Measurements from ENCODE around the gene TRAPPC3. TPM values are rescaled to one million over a fixed set of nuclear protein-coding genes. Genes with fewer than 3 reads are reported as not detected.

The TRAPPC3 gene
- total RNA-seq, 3 donors from 2014 or later (not counting 1 experiment from before 2014, with no cell fraction given): 28.0 to 34.7 (median 34.3) TPM

- Mint-ChIP-seq H3K4me3 (no peak overlapping the region), H3K4me1 (peaks cover 6 to 15% of the 10 kb centered on the region in 2 donors), H3K9me3 (no peaks in the 10 kb centered on the region), H3K27me3 (ENCODE audit: low read depth in 2 of 2) (peaks cover 21 to 23% of the 10 kb centered on the region in 2 donors), H3K27ac (no peak overlapping the region), H3K36me3 (no peaks in the 10 kb centered on the region)
- no peaks in the 10 kb centered on the region for H3K9me3 ChIP-seq (ENCODE audit: control insufficient read depth, insufficient read depth, low read length)
- intact Hi-C loops (cut with micrococcal nuclease): no loop called here
- 77% methylated on average over 9 of the region's 9 CpGs for WGBS (ENCODE audit: insufficient coverage)
- DNase-seq: no peak
- H3K27me3 ChIP-seq (ENCODE audit: control insufficient read depth, insufficient read depth, low read length): peaks cover 4% of the 10 kb centered on the region
- H3K36me3 ChIP-seq (ENCODE audit: control insufficient read depth, insufficient read depth, low read length): no peaks in the 10 kb centered on the region
- no peak for TF ChIP-seq CTCF (IDR thresholded peaks at IDR 0.05)
- H3K4me1 ChIP-seq (ENCODE audit: control insufficient read depth, insufficient read depth, low read length): peaks cover 26% of the 10 kb centered on the region
- H3K27ac ChIP-seq (ENCODE audit: low read length): no peak overlapping the region
- no peak for ATAC-seq
- H3K4me3 ChIP-seq (ENCODE audit: low read length): no peak overlapping the region
Observed at GRCh38 chr1:36119456-36119855, 29.8 kb downstream of the TRAPPC3 start.

DNA sequence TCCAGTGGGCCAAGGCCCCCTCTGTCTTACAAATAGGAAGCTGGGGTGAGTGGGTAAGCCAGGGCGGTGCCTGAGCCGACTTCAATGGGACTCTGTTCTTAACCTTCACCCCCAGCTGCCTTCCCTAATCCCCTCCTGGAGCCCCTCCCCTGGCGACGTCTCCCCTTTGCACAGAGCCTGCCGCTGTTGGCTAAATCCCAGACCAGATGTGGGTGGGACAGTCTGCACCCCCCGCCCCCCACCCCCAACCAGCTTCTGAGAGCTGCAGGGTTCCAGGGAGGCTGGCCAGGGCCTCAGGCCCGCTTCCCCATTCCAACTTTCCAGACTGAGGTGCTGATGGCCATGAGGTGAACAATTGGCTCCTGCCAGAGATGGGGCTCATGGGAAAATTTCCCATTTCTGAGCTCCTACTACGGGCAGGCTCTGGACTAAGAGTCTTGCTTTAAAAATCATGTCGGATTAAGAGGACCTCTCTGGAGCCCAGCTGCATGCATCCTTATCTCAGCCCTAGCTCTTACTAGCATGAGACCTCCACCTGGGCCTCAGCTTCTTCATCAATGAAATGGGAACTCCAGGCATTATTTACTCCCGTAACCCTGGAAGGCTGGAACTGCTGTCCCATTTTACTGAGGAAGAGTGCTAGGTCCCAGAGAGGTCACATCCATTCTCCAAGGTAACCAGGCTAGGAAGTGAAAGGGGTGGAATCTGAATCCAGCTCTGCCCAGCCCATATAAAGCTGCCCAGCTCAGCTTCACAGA, 30.7 kb downstream of the TRAPPC3 start:
- Mint-ChIP-seq H3K27ac (no peak overlapping the region), H3K27me3 (ENCODE audit: low read depth in 2 of 2) (peaks cover 19% of the 10 kb centered on the region in 2 donors), H3K36me3 (no peaks in the 10 kb centered on the region), H3K9me3 (no peaks in the 10 kb centered on the region), H3K4me1 (peaks cover 5 to 9% of the 10 kb centered on the region in 2 donors), H3K4me3 (no peak overlapping the region)
- DNase-seq (no peak), ATAC-seq (no peak)
- no peak overlapping the region for H3K27ac ChIP-seq (ENCODE audit: low read length)
- WGBS (ENCODE audit: insufficient coverage): 85% methylated on average over 9 of the region's 10 CpGs
- no peak overlapping the region for H3K4me3 ChIP-seq (ENCODE audit: low read length)
- H3K4me1 ChIP-seq (ENCODE audit: control insufficient read depth, insufficient read depth, low read length): peaks cover 17% of the 10 kb centered on the region
- intact Hi-C loops (cut with micrococcal nuclease): no loop called here
- TF ChIP-seq CTCF (IDR thresholded peaks at IDR 0.05): no peak
- no peaks in the 10 kb centered on the region for H3K36me3 ChIP-seq (ENCODE audit: control insufficient read depth, insufficient read depth, low read length)
- H3K27me3 ChIP-seq (ENCODE audit: control insufficient read depth, insufficient read depth, low read length): no peaks in the 10 kb centered on the region
- H3K9me3 ChIP-seq (ENCODE audit: control insufficient read depth, insufficient read depth, low read length): no peaks in the 10 kb centered on the region

- H3K27me3 ChIP-seq (ENCODE audit: control insufficient read depth, insufficient read depth, low read length): no peaks in the 10 kb centered on the region
- H3K4me3 ChIP-seq (ENCODE audit: low read length): no peak overlapping the region
- intact Hi-C loops (cut with micrococcal nuclease): no loop called here
- H3K27ac Mint-ChIP-seq: no peak overlapping the region
- ATAC-seq (no peak), DNase-seq (no peak)
- 94% methylated on average over 5 of the region's 5 CpGs for WGBS (ENCODE audit: insufficient coverage)
- no peaks in the 10 kb centered on the region for H3K36me3 Mint-ChIP-seq
- H3K27ac ChIP-seq (ENCODE audit: low read length): no peak overlapping the region
- H3K4me1 ChIP-seq (ENCODE audit: control insufficient read depth, insufficient read depth, low read length): peaks cover 15% of the 10 kb centered on the region
- peaks cover 2 to 3% of the 10 kb centered on the region in 2 donors for H3K27me3 Mint-ChIP-seq (ENCODE audit: low read depth in 2 of 2)
- TF ChIP-seq CTCF (IDR thresholded peaks at IDR 0.05): no peak
- H3K9me3 Mint-ChIP-seq: no peaks in the 10 kb centered on the region
- H3K9me3 ChIP-seq (ENCODE audit: control insufficient read depth, insufficient read depth, low read length): no peaks in the 10 kb centered on the region
- no peaks in the 10 kb centered on the region for H3K36me3 ChIP-seq (ENCODE audit: control insufficient read depth, insufficient read depth, low read length)
- H3K4me3 Mint-ChIP-seq: no peak overlapping the region
- no peaks in the 10 kb centered on the region for H3K4me1 Mint-ChIP-seq
Observed at GRCh38 chr1:36116901-36117300, 32.4 kb downstream of the TRAPPC3 start.

- Histone ChIP-seq H3K4me1 (ENCODE audit: control insufficient read depth, insufficient read depth, low read length) (peaks cover 15% of the 10 kb centered on the region), H3K4me3 (ENCODE audit: low read length) (no peak overlapping the region), H3K27ac (ENCODE audit: low read length) (no peak overlapping the region), H3K27me3 (ENCODE audit: control insufficient read depth, insufficient read depth, low read length) (no peaks in the 10 kb centered on the region), H3K36me3 (ENCODE audit: control insufficient read depth, insufficient read depth, low read length) (no peaks in the 10 kb centered on the region), H3K9me3 (ENCODE audit: control insufficient read depth, insufficient read depth, low read length) (no peaks in the 10 kb centered on the region)
- Mint-ChIP-seq H3K4me1 (no peaks in the 10 kb centered on the region), H3K9me3 (no peaks in the 10 kb centered on the region), H3K4me3 (no peak overlapping the region), H3K36me3 (no peaks in the 10 kb centered on the region), H3K27ac (no peak overlapping the region), H3K27me3 (ENCODE audit: low read depth in 2 of 2) (no peaks in the 10 kb centered on the region)
- ATAC-seq: peak in 1 of 3 donors; percentile 24
- intact Hi-C loops (cut with micrococcal nuclease): no loop called here
- TF ChIP-seq CTCF (IDR thresholded peaks at IDR 0.05): no peak
- WGBS (ENCODE audit: insufficient coverage): 85% methylated on average over 5 of the region's 5 CpGs
- no peak for DNase-seq
Observed at GRCh38 chr1:36115931-36116330, 33.4 kb downstream of the TRAPPC3 start.
